Limb (tissue), 2 donors: ENCODE data around the gene UCN2.
"Not testable (repeated sequence)": the region's sequence is repeated elsewhere in the genome, so short reads cannot be mapped to it uniquely, and the experiment has no call there.

Experiments
- DNase-seq, 2 donors: peaks; one replicate each; pipeline ENCODE4 v3.0.0-alpha.2; 2016; ENCODE audit errors: extremely low spot score in 2 of 2

Gene UCN2

GRCh38 chr3:48561045-48561736, 2.4 kb downstream of the UCN2 start:
- peak in 1 of 2 donors; percentile 60 for DNase-seq

DNA sequence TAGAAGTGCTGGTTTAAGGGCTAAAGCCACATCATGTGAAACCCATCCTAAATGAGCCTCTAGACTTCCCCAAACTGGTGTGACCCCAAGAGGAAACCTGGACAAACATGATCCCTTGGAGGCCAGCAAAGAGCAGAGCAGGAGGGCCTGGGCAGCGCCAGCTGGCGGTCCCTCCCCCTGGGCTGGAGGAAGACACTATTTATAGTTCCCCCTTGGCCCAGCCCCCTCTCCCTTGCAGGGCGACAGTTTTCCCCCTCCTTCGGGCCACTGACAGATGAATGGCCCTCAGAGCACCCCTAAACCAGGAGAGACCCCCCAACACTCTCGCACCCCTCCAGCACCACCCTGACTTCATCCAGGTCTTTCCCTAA, 2.9 kb downstream of the UCN2 start:
- no peak for DNase-seq

- DNase-seq: no peak
Measured at GRCh38 chr3:48558493-48559134, 5.0 kb downstream of the UCN2 start.

GRCh38 chr3:48556796-48557626, 6.6 kb downstream of the UCN2 start, which contains the start of gene PFKFB4:
PFKFB4 (minus strand) TSS chr3:48556803; CDS start chr3:48556777, 26 bp downstream.
- DNase-seq: peak; percentile 99

GRCh38 chr3:48555949-48556795, 7.4 kb downstream of the UCN2 start:
- no peak for DNase-seq

GRCh38 chr3:48555231-48555948, 8.2 kb downstream of the UCN2 start:
- DNase-seq: peak in 1 of 2 donors; percentile 24

DNA sequence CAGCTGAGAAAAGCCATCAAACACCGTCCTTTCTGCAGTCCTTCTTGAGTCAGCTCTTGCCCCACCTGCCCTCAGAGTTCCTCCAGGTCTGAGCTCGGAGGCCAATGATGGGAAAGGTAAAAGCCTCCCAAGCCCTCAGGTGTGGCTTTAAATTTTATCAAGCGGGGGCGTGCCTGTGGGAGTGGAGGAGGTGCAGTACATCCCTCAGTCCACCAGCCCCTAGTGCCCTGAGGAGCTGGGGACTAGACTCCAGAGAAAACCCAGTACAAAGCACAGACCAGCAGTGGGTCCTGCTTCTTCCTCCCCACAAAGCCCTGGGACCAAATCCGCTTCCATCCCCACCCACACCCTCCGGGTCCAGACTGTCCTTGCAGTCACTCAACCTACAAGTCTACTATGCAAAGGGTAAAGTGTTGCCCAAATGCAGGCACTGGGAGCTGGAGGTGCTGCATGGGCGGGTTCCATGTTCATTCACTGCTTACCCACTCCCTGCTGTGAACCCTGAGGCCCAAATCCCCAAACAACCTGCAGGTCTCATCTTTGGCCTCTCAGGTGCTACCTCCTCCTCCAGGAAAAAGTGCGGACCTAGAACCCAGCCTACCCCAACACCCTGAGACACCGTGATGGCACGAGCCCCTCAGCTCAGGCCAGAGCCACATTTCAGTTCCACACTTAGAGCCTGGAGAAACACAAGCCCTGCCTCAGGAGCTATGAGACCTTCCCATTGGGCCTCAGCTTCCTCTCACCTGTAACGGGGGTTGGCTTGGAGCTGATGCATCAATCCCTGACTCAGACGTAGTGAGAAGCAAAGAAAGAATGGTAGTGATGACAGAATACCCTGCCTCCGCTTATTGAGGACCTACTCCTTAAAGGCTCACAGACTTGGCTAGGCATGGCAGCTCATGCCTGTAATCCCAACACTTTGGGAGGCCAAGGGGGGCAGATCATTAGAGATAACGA, 9.4 kb downstream of the UCN2 start:
- no peak for DNase-seq

DNA sequence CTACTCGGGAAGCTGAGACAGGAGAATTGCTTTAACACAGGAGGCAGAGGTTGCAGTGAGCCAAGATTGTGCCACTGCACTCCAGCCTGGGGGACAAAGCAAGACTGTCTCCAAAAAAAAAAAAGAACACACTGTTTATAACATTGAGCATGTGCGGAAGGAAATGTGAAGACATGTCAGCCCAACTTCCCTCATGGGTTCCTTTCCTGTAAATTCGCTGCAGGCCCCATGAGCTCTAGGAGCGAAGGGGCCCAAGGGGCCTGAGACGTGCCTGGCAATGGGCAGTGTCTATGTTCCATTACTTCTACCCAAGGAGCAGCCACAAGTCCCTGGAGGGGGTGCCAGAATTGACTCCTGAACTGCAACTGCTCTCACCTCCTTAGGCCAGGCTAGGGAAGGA, 10.2 kb downstream of the UCN2 start:
- no peak for DNase-seq

- DNase-seq: peak in 1 of 2 donors; percentile 26
Measured at GRCh38 chr3:48552111-48552951, 11.2 kb downstream of the UCN2 start.

GRCh38 chr3:48551651-48552050, 11.9 kb downstream of the UCN2 start:
- not testable (repeated sequence) for DNase-seq

DNA sequence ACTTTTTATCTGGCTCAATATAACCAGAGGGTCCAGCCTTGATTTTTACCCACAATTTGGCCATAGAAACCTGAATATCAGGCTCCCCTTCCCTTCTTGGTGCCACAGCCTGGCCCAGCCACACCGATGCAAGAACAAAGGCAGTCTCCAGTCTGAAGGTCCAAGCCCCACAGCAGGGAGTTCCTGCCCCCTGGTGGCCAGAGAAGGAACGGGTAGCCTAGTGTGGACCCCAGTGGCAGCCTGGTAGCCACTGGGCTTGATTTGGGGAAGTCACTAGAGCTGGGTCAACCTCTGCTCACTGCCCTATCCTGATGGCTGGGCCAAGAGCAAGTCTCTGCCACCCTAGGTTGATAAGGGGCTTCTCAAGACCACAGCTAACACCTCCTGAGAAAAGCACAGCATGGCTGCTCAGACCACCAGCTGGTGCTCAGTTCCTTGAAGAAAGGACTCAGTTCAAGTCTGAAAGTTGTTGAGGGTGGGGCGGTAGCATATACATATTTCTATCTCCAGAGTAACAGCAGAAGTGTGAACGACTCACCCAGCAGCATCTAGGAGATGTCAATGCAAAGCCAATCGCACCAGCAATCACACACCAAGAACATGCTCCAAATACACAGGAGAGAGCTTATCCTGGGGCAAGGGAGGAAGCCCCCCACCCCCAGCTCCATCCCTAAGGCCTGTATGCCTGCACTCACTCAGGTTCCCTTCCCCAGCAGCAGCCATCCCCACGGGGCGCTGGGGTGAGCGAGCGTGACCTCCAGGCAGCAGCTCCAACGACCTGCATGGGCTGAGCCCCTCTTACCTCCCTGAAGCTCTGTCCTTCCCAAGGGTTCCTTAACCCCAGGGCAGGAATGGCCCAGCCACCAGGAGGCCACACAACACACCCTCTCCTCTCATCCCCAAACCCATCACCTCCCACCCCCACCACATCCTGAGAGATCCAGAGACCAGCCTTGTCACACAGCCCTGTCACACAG, 14.6 kb downstream of the UCN2 start:
- DNase-seq: peak in 1 of 2 donors; percentile 80

DNA sequence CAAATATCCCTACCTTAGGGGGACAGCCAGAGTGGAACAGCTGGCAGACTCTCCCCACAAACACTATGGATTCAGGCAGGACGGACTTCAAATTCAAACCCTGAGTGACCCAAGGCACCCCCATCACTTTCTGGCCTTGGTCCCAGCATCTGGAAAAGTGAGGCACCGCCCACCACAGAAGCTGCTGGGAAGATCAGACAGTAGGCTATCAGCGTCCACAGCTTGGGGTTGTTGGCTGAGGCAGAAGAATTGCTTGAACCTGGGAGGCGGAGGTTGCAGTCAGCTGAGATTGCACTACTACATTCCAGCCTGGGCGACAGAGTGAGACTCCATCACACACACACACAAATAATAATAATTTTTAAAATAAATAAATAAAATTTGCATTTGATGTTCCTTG, 15.5 kb downstream of the UCN2 start:
- no peak for DNase-seq

- DNase-seq: no peak
Measured at GRCh38 chr3:48546203-48546829, 17.3 kb downstream of the UCN2 start.

DNA sequence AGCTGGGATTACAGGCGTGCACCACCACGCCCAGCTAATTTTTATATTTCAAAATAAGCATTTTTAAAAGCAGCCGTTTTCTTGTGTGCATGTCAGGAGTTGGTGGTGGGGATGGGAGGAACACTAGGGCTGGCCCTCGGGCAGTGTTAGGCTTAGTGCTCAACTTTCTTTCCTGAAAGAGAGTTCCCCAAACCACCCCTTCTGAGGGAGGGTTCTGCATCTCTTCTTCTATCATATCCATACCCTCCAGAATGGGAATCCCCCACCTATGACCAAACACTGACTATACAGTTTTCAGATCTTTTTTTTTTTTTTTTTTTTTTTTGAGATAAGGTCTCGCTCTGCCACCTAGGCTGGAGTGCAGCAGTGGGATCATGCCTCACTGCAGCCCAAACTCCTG, 19.4 kb downstream of the UCN2 start:
- no peak for DNase-seq

DNA sequence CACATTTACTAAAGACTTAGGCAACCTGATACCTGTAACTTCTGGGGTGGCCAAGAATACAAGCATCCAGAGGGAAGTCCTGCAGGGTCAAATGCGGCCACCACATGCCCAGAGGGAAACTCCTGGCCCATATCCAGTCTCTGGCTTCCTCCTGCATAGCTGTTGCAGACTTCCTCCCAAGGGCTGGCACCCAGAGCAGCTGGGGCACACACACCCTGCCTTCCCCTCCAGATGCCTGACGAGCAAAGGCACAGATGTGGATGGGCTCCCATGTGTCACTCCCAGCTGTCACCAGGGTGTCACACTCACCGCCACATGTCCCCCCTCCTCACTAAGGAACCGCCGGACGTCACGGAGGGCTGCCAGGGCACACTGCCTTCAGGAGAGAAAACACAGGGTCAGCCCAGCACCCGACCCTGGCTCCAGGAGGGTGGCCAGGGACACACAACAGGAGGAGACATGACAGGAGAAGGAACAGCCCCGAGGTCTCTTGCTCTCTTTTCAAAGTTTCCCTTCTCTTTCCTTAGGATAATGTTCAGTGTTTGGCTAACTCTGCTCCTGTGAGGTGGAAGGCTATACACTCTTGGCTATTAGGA, 20.2 kb downstream of the UCN2 start:
- no peak for DNase-seq

DNA sequence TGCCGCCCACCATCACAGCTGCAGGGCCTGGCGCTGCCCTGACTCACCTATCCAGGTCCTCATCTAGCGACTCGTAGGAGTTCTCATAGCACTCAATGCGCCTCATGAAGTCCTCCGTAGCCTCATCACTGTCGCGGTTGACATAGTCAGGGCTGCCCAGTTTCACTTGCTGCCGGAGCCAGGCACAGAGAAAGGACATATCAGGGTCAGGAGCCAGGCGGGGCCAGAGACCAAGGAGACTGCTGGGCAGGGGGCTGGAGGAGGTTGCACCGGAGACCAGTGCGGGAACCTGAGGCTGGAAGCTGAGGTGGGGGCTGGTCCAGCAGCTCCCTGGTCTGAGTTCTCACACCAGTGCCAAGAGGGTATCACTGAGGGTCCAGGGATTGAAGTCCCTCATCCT, 25.1 kb downstream of the UCN2 start:
- DNase-seq: no peak

- no peak for DNase-seq
Measured at GRCh38 chr3:48536785-48537184, 26.8 kb downstream of the UCN2 start.
